ENCODE data around the gene OBSL1. TPM values are rescaled to one million over a fixed set of nuclear protein-coding genes. Genes with fewer than 3 reads are reported as not detected.

OBSL1 gene
- total RNA-seq, 4 donors from 2014 or later: 37.5 to 118 (median 51.6) TPM

- TF ChIP-seq CTCF (IDR thresholded peaks at IDR 0.05; ENCODE audit: low read depth): no peak
Observed at GRCh38 chr2:219539926-219540678, 31.2 kb downstream of the OBSL1 start.

GRCh38 chr2:219538956-219539788 is 32.2 kb downstream of the OBSL1 start:
- TF ChIP-seq CTCF (IDR thresholded peaks at IDR 0.05; ENCODE audit: low read depth): no peak

GRCh38 chr2:219538504-219538951 is 32.8 kb downstream of the OBSL1 start:
- no peak for TF ChIP-seq CTCF (IDR thresholded peaks at IDR 0.05; ENCODE audit: low read depth)

- TF ChIP-seq CTCF (IDR thresholded peaks at IDR 0.05; ENCODE audit: low read depth): no peak
Observed at GRCh38 chr2:219537657-219538488, 33.5 kb downstream of the OBSL1 start.

GRCh38 chr2:219536967-219537366 is 34.4 kb downstream of the OBSL1 start:
- no peak for TF ChIP-seq CTCF (IDR thresholded peaks at IDR 0.05; ENCODE audit: low read depth)

- TF ChIP-seq CTCF (IDR thresholded peaks at IDR 0.05; ENCODE audit: low read depth): no peak
Observed at GRCh38 chr2:219536425-219536824, 34.9 kb downstream of the OBSL1 start.
